Stimulated activated naive CD8-positive, alpha-beta T cell treated with anti-CD3 and anti-CD28 coated beads, Interleukin-15, amount 100 ng/mL, for 72 hours (primary cell): Measurements from ENCODE around the gene PPP6R3.
"Not testable (repeated sequence)": the region's sequence is repeated elsewhere in the genome, so short reads cannot be mapped to it uniquely, and the experiment has no call there.

Experiments used
- ATAC-seq: fragments of 150-1000 bp; cut with Tn5 transposase; 2 replicates; pipeline ENCODE4 v1.10.0; 2021; ENCODE audit warnings: mild to moderate bottlenecking, moderate library complexity
- DNase-seq, 2 donors: peaks; one replicate each; pipeline ENCODE4 v3.0.0; 2021 to 2022
- H3K27ac Mint-ChIP-seq, 2 donors: one replicate each; pipeline ENCODE4 v1.8.0; 2022; ENCODE audit warnings: mild to moderate bottlenecking in 2 of 2, mixed read lengths in 2 of 2, moderate library complexity in 2 of 2
- H3K27me3 Mint-ChIP-seq: one replicate; pipeline ENCODE4 v1.8.0; 2022; ENCODE audit warnings: mixed read lengths
- H3K4me1 Mint-ChIP-seq: one replicate; pipeline ENCODE4 v1.8.0; 2022; ENCODE audit warnings: mild to moderate bottlenecking, mixed read lengths
- H3K4me3 Mint-ChIP-seq, 2 donors: one replicate each; pipeline ENCODE4 v1.8.0; 2022; ENCODE audit warnings: mild to moderate bottlenecking in 2 of 2, mixed read lengths in 2 of 2, moderate library complexity in 1 of 2
- H3K9me3 Mint-ChIP-seq, 2 donors: one replicate each; pipeline ENCODE4 v1.8.0; 2022; ENCODE audit warnings: mixed read lengths in 2 of 2

The PPP6R3 gene

DNA sequence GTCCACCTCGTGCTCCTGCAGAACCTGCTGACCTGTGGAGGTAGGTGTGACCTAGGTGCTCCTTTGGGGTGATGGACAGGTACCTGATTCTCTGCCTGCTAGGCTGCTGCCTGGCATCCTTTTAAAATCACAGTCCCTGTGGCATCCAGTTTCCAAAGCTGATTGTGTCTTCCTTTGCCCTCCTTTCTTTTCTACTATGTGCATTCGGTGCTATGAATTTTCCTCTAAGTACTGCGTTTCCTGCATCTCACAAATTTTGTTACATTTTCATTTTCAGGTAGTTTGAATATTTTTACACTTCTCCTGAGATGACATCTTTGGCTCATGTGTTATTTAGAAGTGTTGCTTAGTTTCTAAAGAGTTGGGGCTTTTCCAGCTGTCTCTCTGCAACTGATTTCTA is 30.9 kb upstream of the PPP6R3 start:
- Mint-ChIP-seq H3K27me3 (no peaks in the 10 kb centered on the region), H3K27ac (no peak overlapping the region), H3K4me1 (no peaks in the 10 kb centered on the region), H3K4me3 (no peak overlapping the region), H3K9me3 (peaks cover 16 to 29% of the 10 kb centered on the region in 2 donors)
- DNase-seq, result no peak
- ATAC-seq, result no peak

DNA sequence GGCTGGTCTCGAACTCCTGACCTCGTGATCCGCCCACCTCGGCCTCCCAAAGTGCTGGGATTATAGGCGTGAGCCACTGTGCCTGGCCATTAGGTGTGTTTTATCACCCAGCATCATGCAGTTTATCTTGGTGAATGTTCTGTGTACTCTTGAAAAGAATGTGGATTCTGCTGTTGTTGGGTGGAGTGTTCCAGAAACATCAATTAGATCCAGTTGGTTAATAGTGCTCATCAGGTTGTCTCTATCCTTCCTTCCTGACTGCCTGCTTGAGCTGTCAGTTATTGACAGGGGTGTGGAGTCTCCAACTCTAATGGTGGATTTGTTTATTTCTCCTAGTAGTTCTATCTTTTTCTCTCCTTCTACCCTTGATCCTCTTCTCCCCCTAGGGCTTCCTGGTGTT is 30.2 kb upstream of the PPP6R3 start:
- no peak overlapping the region for H3K27ac Mint-ChIP-seq
- DNase-seq, result no peak
- no peaks in the 10 kb centered on the region for H3K4me1 Mint-ChIP-seq
- peaks cover 16 to 29% of the 10 kb centered on the region in 2 donors for H3K9me3 Mint-ChIP-seq
- H3K27me3 Mint-ChIP-seq, result no peaks in the 10 kb centered on the region
- no peak overlapping the region for H3K4me3 Mint-ChIP-seq
- no peak for ATAC-seq

- Mint-ChIP-seq H3K27me3 (no peaks in the 10 kb centered on the region), H3K4me3 (no peak overlapping the region), H3K9me3 (peaks cover 16 to 29% of the 10 kb centered on the region in 2 donors), H3K4me1 (no peaks in the 10 kb centered on the region), H3K27ac (no peak overlapping the region)
- no peak for DNase-seq
- no peak for ATAC-seq
These were observed 29.8 kb upstream of the PPP6R3 start for GRCh38 chr11:68430801-68431200.

GRCh38 chr11:68431984-68432645 is 28.4 kb upstream of the PPP6R3 start:
- Mint-ChIP-seq H3K4me3 (no peak overlapping the region), H3K27me3 (no peaks in the 10 kb centered on the region), H3K9me3 (peaks cover 16 to 29% of the 10 kb centered on the region in 2 donors), H3K4me1 (peaks cover 1% of the 10 kb centered on the region), H3K27ac (no peak overlapping the region)
- DNase-seq (no peak), ATAC-seq (no peak)

GRCh38 chr11:68432874-68433273 is 27.7 kb upstream of the PPP6R3 start:
- H3K4me3 Mint-ChIP-seq, result no peak overlapping the region
- peaks cover 6% of the 10 kb centered on the region for H3K4me1 Mint-ChIP-seq
- ATAC-seq (no peak), DNase-seq (no peak)
- peaks cover 16 to 29% of the 10 kb centered on the region in 2 donors for H3K9me3 Mint-ChIP-seq
- no peak overlapping the region for H3K27ac Mint-ChIP-seq
- no peaks in the 10 kb centered on the region for H3K27me3 Mint-ChIP-seq

DNA sequence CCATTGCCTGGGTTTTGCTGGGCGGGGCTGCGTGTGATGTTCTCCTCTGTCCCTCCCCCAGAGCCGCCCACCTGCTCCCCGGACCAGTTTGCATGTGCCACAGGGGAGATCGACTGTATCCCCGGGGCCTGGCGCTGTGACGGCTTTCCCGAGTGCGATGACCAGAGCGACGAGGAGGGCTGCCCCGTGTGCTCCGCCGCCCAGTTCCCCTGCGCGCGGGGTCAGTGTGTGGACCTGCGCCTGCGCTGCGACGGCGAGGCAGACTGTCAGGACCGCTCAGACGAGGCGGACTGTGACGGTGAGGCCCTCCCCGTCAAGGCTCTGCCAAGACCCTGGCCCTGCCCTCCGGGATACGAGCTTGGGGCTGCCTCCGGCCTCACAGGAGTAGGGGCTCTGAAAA is 27.0 kb upstream of the PPP6R3 start:
- H3K4me1 Mint-ChIP-seq, result peaks cover 6% of the 10 kb centered on the region
- ATAC-seq, result no peak
- H3K27me3 Mint-ChIP-seq, result no peaks in the 10 kb centered on the region
- no peak overlapping the region for H3K4me3 Mint-ChIP-seq
- H3K9me3 Mint-ChIP-seq, result peaks cover 12 to 23% of the 10 kb centered on the region in 2 donors
- no peak for DNase-seq
- no peak overlapping the region for H3K27ac Mint-ChIP-seq

GRCh38 chr11:68434159-68434558 is 26.4 kb upstream of the PPP6R3 start:
- not testable (repeated sequence) for H3K4me1 Mint-ChIP-seq, ATAC-seq, H3K4me3 Mint-ChIP-seq, H3K27ac Mint-ChIP-seq, H3K27me3 Mint-ChIP-seq, DNase-seq
- peaks cover 9 to 17% of the 10 kb centered on the region in 2 donors for H3K9me3 Mint-ChIP-seq

DNA sequence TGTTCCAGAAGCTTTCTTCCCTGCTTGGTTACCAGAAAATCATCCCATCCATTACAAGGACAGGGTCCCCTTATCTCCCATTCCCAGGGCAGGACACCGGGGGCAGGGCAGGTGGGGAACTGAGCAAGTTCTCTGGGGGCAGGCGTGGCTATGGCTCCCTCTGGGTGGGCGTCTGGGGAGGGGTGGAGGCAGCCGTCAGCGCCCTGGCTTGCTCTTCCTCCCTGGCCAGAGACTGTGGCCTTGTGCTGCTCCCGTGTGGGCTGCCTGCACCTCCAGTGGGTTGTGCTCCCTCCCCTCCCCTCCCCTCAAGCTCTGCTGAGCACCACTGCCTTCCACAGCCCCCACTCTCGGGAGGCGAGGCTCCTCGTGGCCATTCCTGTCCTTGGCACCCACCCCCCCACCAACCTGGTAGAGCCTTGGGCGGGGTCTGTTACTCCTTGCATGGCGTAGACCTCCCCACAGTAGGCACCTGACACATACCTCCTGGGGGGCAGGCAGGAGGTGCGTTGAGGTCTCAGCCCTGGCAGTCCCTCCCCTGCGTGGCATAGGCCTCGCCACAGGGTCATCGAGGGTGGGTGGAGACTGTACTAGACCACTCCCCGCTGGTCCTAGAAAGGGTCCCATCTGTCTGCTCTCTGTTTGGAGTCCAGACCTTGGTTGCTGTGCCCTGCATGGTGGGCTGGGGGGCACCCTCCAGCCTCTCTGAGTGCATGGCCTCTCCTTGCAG is 24.2 kb upstream of the PPP6R3 start:
- H3K27ac Mint-ChIP-seq, result no peak overlapping the region
- ATAC-seq (no peak), DNase-seq (no peak)
- H3K4me1 Mint-ChIP-seq, result peaks cover 6% of the 10 kb centered on the region
- H3K27me3 Mint-ChIP-seq, result no peaks in the 10 kb centered on the region
- no peak overlapping the region for H3K4me3 Mint-ChIP-seq
- no peaks in the 10 kb centered on the region for H3K9me3 Mint-ChIP-seq

DNA sequence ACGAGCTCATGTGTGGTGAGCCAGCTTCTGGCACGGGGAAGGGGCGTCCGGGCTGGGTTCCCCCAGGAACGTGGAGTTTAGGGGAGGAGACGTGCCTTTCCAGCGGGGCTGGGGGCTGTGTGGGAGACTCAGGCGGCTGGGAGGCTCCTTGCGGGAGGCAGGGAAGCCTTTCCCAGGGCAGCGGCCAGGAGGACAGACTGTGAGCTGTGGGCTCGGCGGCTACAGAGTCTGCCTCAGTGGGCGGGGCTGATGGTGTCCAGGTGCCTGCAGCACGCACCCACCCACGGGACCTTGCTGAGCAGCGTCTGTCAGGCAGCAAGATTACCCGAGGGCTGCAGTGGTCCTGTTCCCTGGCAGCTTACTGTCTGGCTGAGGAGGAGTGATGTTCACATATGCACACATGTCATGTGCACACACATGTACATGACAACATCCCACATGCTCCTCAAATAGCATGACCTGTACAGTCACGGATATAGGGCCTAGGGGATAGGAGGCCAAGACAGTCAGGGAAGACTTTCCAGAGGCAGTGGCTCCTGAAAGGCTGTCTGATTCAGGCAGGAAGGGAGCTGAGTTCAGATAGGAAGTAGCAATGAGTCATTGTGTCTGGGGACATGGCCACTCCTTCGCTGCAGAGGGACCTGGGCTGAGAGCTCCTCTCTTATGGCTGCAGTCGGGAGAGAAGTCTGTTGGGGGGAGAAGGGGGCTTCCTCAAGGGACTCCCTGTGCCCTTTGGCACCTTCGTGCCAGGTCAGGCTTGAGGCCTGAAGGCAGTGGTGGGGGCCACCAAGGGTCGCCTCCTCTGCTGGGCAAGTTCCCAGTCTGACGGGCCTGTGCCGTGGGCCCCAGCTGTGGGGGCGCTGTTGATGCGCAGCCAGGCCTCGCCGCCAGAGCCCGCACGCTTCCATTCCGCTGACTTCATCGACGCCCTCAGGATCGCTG is 23.3 kb upstream of the PPP6R3 start:
- Mint-ChIP-seq H3K4me1 (peaks cover 6% of the 10 kb centered on the region), H3K4me3 (no peak overlapping the region), H3K27ac (peak overlapping the region in 1 of 2 donors; percentile 34), H3K9me3 (no peaks in the 10 kb centered on the region), H3K27me3 (no peaks in the 10 kb centered on the region)
- ATAC-seq (no peak), DNase-seq (no peak)

- peaks cover 6% of the 10 kb centered on the region for H3K4me1 Mint-ChIP-seq
- H3K27ac Mint-ChIP-seq, result no peak overlapping the region
- no peaks in the 10 kb centered on the region for H3K9me3 Mint-ChIP-seq
- ATAC-seq (no peak), DNase-seq (no peak)
- no peaks in the 10 kb centered on the region for H3K27me3 Mint-ChIP-seq
- H3K4me3 Mint-ChIP-seq, result no peak overlapping the region
These were observed 22.5 kb upstream of the PPP6R3 start for GRCh38 chr11:68437927-68438657.

- no peaks in the 10 kb centered on the region for H3K9me3 Mint-ChIP-seq
These were observed 21.8 kb upstream of the PPP6R3 start for GRCh38 chr11:68438658-68439259.

GRCh38 chr11:68439355-68440065 is 21.0 kb upstream of the PPP6R3 start:
- no peak for DNase-seq
- Mint-ChIP-seq H3K27ac (no peak overlapping the region), H3K27me3 (no peaks in the 10 kb centered on the region), H3K9me3 (no peaks in the 10 kb centered on the region), H3K4me1 (peaks cover 6% of the 10 kb centered on the region), H3K4me3 (no peak overlapping the region)
- ATAC-seq, result no peak

More at GRCh38 chr11:68438658-68439259, 21.8 kb upstream of the PPP6R3 start:
- no peak overlapping the region for H3K27ac Mint-ChIP-seq
- no peaks in the 10 kb centered on the region for H3K27me3 Mint-ChIP-seq
- ATAC-seq, result no peak
- peaks cover 6% of the 10 kb centered on the region for H3K4me1 Mint-ChIP-seq
- H3K4me3 Mint-ChIP-seq, result no peak overlapping the region
- no peak for DNase-seq

DNA sequence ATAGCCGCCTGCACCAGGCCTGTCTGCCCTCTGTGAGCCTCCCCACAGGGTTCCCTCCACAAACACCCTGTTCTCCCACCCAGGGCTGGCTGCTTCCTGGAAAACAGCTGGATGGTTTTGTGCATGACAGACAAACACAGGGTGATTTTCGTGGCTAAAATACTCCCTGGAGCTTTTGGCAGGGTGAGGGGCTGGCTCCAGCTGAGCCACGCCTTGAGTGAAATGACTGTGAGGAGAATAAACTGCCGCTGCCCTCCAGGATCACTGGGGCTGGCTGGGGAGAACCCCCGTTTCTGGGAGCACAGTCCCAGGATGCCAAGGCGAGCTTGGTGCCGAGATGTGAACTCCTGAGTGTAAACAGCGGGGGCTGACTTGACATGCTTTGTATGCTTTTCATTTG is 20.3 kb upstream of the PPP6R3 start:
- no peak for ATAC-seq
- H3K4me3 Mint-ChIP-seq, result no peak overlapping the region
- no peaks in the 10 kb centered on the region for H3K27me3 Mint-ChIP-seq
- peaks cover 6% of the 10 kb centered on the region for H3K4me1 Mint-ChIP-seq
- H3K9me3 Mint-ChIP-seq, result no peaks in the 10 kb centered on the region
- DNase-seq, result no peak
- H3K27ac Mint-ChIP-seq, result no peak overlapping the region

DNA sequence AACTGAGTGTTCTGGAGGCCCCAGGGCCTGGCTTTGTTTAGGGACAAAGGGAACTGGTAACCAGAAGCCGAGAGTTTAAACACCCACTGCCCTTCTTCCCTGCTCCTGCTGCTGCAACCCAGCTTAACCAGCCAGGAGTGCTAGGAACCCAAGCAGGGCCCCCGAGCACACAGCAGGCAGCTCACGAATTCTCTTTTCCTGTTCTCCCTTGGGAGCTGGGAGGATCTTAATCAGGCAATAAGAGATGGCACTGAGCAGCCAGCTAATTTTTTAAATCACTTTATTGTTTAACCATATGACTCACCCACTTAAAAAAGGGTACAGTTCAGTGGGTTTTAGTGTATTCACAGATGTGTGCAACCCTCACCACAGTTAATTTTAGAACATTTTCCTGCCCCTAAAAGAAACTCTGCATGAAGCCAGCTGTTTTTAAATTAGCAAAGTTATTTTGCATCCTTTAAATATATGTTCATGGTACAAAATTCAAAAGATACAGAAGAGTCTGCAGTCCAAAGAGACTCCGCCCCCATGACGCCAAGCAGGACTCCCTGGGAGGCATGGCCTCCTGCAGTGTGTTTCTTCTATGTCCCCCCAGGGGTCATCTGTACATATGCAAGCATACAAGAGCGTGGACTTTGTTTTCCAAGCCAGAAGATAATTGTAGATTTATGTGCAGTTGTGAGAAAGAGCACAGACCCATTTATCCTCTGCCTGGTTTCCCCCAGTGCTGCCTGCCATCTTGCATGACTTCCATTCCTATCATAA is 18.9 kb upstream of the PPP6R3 start:
- Mint-ChIP-seq H3K4me1 (peaks cover 6% of the 10 kb centered on the region), H3K9me3 (no peaks in the 10 kb centered on the region), H3K27ac (no peak overlapping the region), H3K4me3 (no peak overlapping the region), H3K27me3 (no peaks in the 10 kb centered on the region)
- ATAC-seq, result no peak
- DNase-seq, result no peak
